ENCODE data around the gene LRRC8A.

DNA sequence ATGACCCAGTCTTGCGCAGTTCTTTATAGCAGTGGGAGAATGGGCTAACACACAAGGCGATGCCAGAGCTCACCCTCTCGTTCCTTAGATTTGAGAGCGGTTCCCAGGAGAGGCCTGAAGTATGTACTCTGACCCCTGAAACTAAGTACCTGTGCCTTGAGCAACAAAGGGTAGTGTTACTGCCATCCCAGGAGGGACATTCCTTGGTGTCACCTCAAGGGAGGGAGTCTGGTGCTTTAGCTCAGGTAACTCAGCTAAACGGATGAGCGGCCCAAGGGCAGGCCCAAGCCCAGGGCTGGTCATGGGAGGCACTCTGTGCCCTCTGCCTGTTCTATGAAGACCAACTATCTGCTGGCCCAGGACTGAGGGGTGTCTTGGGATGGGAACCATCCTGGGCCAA, 20.4 kb upstream of the LRRC8A start:
- TF ChIP-seq, protein P1, sequence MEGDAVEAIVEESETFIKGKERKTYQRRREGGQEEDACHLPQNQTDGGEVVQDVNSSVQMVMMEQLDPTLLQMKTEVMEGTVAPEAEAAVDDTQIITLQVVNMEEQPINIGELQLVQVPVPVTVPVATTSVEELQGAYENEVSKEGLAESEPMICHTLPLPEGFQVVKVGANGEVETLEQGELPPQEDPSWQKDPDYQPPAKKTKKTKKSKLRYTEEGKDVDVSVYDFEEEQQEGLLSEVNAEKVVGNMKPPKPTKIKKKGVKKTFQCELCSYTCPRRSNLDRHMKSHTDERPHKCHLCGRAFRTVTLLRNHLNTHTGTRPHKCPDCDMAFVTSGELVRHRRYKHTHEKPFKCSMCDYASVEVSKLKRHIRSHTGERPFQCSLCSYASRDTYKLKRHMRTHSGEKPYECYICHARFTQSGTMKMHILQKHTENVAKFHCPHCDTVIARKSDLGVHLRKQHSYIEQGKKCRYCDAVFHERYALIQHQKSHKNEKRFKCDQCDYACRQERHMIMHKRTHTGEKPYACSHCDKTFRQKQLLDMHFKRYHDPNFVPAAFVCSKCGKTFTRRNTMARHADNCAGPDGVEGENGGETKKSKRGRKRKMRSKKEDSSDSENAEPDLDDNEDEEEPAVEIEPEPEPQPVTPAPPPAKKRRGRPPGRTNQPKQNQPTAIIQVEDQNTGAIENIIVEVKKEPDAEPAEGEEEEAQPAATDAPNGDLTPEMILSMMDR (IDR thresholded peaks at IDR 0.05) = no peak
- TF ChIP-seq POLR2AphosphoS5 (IDR thresholded peaks at IDR 0.05) = no peak

Measured in upper lobe of left lung (tissue), 4 donors.